GM12891 (cell line): ENCODE measurements around the gene RPL6.

Source experiments
- POLR2A ChIP-seq: IDR thresholded peaks from 2 replicates; pipeline ENCODE4 v1.6.1; 2011; ENCODE audit warnings: low read depth, low read length, control low read depth
- POLR2AphosphoS5 ChIP-seq: IDR thresholded peaks from 2 replicates; pipeline ENCODE4 v1.6.1; 2011; ENCODE audit warnings: low read depth, low read length, control low read depth
- SPI1 ChIP-seq: IDR thresholded peaks from 2 replicates; pipeline ENCODE4 v1.6.1; 2011; ENCODE audit warnings: low read depth, low read length, control low read depth
- TAF1 ChIP-seq: IDR thresholded peaks from 2 replicates; pipeline ENCODE4 v1.6.1; 2011; ENCODE audit warnings: low read depth, low read length, control low read depth

- TF ChIP-seq TAF1 = no peak
- TF ChIP-seq POLR2A = no peak
- no peak for TF ChIP-seq SPI1
- no peak for TF ChIP-seq POLR2AphosphoS5
Measured at GRCh38 chr12:112443916-112444315, 34.5 kb upstream of the RPL6 start.
